ENCODE measurements around the gene DPCD.
"Not testable (repeated sequence)": the region's sequence is repeated elsewhere in the genome, so short reads cannot be mapped to it uniquely, and the experiment has no call there.

The DPCD gene

DNA sequence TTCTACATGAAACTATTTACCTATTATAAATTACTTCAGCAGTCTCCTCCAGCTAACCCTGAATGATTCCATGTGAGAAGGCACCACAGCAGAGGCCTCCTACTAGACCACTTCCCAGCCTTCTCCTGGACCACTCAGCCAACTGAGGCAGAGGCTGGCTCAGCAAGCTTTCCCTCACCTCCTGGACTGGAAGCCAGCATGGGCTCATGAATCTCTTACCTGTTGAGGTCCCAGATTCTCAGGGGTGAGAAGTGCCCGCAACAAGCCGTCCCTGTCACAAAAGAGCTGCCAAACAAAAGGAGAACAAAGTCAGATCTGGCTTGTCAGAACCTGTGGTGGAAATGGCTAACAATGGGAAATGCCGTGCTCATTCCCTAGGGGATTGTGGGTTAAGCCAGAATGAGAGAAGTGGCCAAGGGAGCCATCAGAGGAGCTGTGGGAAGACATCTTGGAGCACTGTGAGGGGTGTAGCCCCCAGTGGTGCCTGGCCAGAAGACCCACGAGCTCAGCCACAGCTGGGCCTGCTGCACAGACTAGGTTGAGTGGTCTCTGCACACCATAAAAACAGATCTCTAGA is 36.5 kb downstream of the DPCD start:
- DNase-seq, result no peak

- DNase-seq, result no peak
These were observed 37.8 kb downstream of the DPCD start for GRCh38 chr10:101625821-101626412.

DNA sequence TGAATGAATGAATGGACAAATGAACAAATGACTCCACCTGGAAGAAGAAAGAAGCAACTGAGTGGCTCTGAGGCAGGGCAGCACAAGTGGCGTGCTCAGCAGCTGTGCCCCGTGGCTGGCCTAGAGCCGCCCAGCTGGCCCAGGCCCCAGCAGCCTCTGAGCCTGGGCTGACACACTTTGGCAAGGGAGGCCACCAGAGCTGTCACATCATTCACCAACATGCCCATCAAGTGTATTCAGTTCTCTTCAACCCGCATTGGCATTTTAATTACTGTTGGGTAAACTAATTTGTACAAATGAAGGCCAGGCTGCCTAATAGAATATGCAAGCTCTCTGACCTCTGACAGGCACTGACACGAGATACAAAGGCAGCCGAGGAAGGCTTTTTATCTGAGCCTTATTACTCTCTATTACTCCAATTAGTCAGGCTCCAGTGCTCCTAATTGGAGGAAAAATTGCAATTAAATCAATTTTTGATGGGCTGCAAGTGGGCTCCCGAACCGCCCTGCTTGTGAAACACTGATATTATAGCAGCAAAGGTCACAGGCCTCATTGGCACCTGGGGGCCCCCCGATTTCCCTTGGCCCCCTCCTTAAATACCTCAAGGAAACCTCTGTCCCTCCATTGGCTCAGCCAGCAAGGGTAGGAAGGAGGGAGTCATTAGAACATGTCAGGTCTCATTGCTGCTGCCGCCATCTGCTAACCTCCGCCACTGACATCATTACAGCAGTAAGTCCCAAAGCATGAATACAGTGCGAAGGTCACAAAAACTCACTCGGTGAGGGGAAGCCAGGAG is 41.9 kb downstream of the DPCD start:
- DNase-seq, result no peak

DNA sequence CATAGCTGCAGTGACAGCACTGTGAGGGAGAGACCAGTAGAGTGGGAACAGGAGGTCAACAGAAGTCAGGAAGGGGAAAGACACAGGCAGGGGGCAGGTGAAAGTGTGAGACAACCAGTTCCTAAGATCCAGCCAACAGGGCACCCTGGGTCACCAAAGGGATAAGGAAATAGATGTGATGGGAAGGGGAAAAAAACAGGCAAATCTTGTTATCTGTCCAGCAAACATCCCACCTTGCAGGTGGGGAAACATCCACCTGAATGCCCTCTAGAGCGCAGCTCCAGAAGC is 42.5 kb downstream of the DPCD start:
- DNase-seq, result no peak

DNA sequence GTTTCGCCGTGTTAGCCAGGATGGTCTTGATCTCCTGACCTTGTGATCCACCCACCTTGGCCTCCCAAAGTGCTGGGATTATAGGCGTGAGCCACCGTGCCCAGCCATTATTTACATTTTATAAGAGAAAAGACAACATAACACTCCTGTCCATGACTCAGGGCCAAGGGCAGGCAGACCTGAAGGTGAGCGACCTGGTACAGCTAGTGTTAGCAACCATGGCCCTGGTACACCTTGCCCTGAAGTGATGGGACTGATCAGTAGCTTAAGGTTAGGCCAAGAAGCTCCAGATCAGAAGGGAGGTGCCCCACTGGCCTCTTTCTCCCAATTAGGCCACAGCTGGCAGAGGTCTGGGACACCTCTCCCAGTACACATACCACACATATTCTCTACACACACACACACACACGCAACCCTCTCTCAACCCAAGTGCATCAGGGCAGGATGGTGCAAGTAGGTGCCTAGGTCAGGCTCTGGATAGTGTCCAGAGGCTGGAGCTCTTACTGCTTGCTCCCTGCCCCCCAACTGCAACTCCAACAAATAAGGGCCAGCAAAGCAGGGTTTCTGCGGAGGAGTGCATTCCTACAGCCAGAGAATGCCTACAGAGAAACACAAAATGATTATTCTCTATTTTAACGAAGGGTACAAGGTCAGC is 43.8 kb downstream of the DPCD start:
- DNase-seq, result no peak

DNA sequence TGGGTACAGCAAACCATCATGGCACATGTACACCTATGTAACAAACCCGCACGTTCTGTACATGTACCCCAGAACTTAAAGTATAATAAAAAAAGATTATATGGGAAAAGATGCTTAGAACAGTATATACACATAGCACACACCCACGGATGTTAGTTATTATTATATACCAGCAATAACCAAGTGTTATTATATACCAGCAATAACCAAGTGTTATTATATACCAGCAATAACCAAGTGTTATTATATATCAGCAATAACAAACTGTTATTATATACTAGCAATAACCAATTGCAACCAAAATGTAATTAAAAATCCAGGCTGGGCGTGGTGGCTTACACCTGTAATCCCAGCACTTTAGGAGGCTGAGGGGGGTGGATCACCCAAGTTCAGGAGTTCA is 45.4 kb downstream of the DPCD start:
- not testable (repeated sequence) for DNase-seq

DNA sequence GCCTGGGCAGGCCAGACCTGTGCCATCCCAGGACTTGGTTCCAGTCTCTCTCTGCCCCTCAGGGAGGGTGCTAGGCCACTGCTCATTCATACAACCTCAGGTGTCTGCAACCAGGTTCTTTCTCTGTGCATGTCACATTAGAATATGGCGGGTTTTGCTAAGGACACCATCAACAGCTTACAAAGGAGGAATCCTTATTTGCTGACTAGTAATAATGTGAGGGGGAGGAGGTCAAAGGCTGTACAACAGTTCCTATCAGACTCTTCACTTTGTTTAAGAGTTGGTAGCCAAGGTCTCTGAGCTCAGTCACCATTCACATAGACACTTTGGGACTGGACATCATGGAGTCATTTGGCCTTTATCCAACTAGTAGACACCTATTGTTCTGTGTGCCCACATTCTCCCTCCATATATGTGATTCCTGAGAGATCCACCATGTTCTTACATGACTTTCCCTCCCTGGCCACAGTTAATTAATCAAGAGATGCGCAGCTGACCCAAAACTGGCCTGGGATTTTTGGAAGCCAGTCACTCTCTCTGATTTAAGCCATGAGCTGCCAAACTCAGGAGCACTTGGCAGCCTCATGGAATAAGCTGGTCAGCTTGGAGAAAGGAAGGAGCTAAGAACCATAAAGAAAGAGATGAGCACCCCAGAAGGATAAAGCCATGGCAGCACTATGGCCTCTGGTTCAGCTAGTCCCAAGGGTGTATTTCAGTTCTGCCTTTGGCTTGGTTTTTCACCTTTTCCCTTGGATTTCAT is 51.2 kb downstream of the DPCD start:
- DNase-seq, result no peak

DNA sequence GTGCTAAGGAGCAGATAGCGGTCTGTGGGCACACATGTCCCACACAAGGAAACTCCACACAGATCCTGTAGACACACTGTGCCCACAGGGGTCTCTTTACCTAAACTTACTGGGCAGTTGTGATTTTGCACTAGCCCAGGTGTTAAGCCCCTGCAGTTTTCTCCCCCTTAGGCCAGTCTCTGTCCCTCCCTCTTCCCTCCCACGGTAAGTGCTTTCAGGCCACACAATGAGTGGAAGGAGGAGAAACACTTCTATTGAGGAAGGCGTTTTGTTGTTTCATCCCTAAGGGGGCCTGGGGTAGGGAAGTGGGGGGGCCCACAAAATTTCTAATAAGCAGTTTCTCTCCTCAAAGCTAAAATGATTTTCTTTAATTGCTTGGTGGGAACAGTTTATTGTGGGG is 55.4 kb downstream of the DPCD start:
- DNase-seq, result no peak

- no peak for DNase-seq
These were observed 55.9 kb downstream of the DPCD start for GRCh38 chr10:101644002-101644401.

- DNase-seq, result no peak
These were observed 57.5 kb downstream of the DPCD start for GRCh38 chr10:101645659-101646058.

- DNase-seq, result no peak
These were observed 58.2 kb downstream of the DPCD start for GRCh38 chr10:101646364-101646763.

DNA sequence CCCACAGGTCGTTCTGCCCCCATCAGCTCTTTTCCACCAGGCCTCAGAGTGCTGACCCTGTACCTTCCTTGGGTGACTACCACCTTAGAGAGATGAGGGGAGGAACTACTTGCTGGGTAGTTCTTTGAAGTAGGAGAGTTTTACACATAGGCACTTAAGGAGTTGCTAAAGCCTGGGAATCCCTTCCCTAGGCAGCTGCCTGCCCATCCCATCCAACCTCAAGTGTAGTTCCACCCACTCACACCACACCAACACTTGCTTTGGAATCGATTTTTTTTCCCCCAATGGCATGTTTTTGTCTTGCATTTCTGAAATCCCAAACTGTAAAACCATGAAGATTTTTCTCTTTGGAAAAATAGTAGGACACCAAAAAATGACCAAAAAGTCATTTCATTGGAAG is 59.1 kb downstream of the DPCD start:
- no peak for DNase-seq

DNA sequence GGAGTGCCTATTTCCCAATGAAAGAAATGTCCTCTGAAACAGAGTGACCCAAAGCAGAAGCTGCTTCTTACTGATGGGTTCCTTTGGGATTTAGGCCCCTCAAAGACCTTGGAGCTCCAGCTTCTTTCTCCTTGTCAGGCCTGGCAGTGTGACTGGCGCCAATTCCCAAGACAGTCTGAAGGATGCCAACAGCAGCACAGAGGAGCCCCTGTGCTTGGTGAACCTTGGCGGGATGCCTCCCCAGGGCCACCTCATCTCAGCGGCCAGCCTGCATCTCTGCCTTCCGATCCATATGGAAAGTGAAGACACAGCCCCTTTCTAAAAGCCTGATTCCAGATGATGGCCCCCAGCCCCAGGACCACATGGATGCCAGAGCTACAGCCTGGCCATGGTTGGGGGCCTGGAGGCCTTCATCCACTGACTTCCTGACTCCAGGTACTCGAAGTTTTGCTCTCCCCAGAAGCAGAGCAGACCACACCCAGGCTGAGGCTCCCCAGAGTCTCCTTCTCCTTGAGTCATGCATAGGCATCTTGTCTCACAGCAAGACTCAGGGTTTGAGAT is 61.5 kb downstream of the DPCD start:
- no peak for DNase-seq

- no peak for DNase-seq
These were observed 62.7 kb downstream of the DPCD start for GRCh38 chr10:101650863-101651262.

DNA sequence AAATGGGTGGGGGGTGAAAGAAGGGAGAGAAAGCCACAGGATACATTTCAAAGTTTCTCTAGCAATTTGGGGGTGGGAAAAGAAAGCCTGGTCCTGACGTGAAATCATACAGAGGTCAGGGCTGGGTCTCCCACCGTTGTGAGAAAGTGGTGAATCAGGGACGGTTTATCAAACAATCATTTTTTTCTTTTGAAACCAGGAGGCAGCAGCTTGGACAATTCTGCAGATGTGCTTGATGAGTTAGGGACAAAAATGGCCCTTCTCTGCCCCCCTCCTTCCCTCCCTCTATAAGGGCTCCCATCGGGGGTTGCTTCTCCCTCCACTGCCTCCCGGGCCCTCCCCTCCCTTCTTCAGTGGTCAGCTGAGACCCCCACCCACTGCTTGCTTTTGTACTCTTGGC is 63.2 kb downstream of the DPCD start:
- no peak for DNase-seq

GRCh38 chr10:101653536-101653935 is 65.4 kb downstream of the DPCD start:
- DNase-seq, result no peak

GRCh38 chr10:101655570-101655969 is 67.4 kb downstream of the DPCD start:
- DNase-seq, result no peak

GRCh38 chr10:101656890-101657289 is 68.8 kb downstream of the DPCD start:
- DNase-seq, result no peak

DNA sequence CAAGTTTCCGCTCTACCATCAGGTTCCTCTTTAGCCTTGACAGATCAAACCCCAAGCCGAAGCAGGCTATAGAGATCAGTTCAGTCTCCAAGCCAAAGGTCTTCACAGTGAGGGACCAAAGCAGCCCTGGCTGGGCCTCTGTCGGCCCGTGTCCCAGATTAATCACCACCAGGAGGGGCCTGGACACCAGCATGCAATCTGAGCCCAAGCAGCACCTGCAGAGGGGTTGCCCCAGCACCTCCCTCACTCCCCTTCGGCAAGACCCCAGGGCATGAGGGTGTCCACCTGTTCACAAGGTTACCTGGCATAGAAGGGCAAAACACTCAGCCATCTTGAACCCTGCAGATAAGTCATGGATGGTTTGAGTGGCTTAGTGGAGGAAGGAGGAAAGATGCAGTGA is 70.9 kb downstream of the DPCD start:
- no peak for DNase-seq
